Tibial nerve (tissue), 4 donors: ENCODE results near the gene DKK2. TPM values are rescaled to one million over a fixed set of nuclear protein-coding genes. Genes with fewer than 3 reads are reported as not detected.
"Not testable (repeated sequence)": the region's sequence is repeated elsewhere in the genome, so short reads cannot be mapped to it uniquely, and the experiment has no call there.

Experiments
- DNase-seq, 2 donors: peaks; one replicate each; pipeline ENCODE4 v3.0.0-alpha.2; 2019; ENCODE audit warnings: low spot score in 2 of 2
- H3K27ac ChIP-seq, 4 donors: fragments of 200-600 bp; sonication (generic) in 3 of 4; one replicate each; pipeline ENCODE4 v1.5.1; 2017 to 2019; ENCODE audit warnings: mild to moderate bottlenecking in 1 of 4
- H3K27me3 ChIP-seq, 2 donors: fragments of 200-600 bp; sonication (generic) in 1 of 2; one replicate each; pipeline versions ENCODE4 v1.5.1 to v1.6.0; 2017 to 2019
- H3K36me3 ChIP-seq, 3 donors: fragments of 200-600 bp; sonication (generic); one replicate each; pipeline ENCODE4 v1.5.1; 2018 to 2019
- H3K4me1 ChIP-seq, 4 donors: fragments of 200-600 bp; sonication (generic) in 3 of 4; one replicate each; pipeline ENCODE4 v1.5.1; 2017 to 2019
- H3K4me3 ChIP-seq, 4 donors: fragments of 200-600 bp; sonication (generic) in 3 of 4; one replicate each; pipeline ENCODE4 v1.5.1; 2017 to 2019; ENCODE audit warnings: mild to moderate bottlenecking in 1 of 4, moderate library complexity in 1 of 4
- H3K9me3 ChIP-seq, 4 donors: fragments of 200-600 bp; sonication (generic) in 3 of 4; one replicate each; pipeline ENCODE4 v1.5.1; 2017 to 2019
- EP300 ChIP-seq, 2 donors: sonication (generic); formaldehyde crosslinking; IDR thresholded peaks; one replicate each; pipeline ENCODE4 v1.6.1; 2017; ENCODE audit warnings: antibody characterized with exemption in 2 of 2, mild to moderate bottlenecking in 1 of 2
- POLR2A ChIP-seq, 2 donors: fragments of 450-650 bp; IDR thresholded peaks; one replicate each; pipeline ENCODE4 v1.6.1; 2017; ENCODE audit warnings: antibody characterized with exemption in 2 of 2, mild to moderate bottlenecking in 2 of 2, moderate library complexity in 2 of 2
- WGBS, 2 donors: methylation state at CpG; one replicate each; pipeline ENCODE4 v1.1.5; 2018; 5-methylcytosine and 5-hydroxymethylcytosine counted together
- total RNA-seq, 4 donors: library from RNA; depleted of rRNA; stranded (reverse); fragments of >200 nt; gene quantifications; one replicate each; pipeline ENCODE4 v1.1.0, GENCODE V29; 2016
- TF ChIP-seq, protein P1 (sequence below), 5 experiments: fragments of 200-600 bp in 3 of 5; fragments of 450-650 bp in 2 of 5; sonication (generic) in 3 of 5; IDR thresholded peaks; one replicate each; pipeline ENCODE4 v1.5.1; 2016 to 2019; ENCODE audit warnings: antibody characterized with exemption in 5 of 5, mild to moderate bottlenecking in 3 of 5, moderate library complexity in 2 of 5

Gene DKK2
- total RNA-seq, 4 donors from 2014 or later: 5.4 to 18.4 (median 15.3) TPM

DNA sequence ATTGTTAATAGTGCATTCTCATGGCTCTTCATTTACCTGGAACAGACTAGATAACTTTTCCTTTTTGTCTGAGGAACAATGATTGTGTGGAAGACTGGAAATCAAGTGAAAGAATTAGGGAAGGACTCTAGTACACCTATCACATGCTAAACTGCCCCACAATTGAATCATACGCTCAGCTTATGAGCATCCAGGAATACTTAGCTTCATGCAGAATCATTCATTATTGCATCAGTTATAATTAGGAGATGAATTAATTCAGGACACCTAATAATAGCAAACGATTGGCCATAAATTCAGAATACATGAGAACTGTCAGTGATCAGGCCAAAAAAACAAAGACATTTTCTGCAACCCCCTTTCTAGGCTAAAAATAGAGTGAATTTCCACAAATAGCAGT, 106.9 kb downstream of the DKK2 start:
- Histone ChIP-seq H3K27me3 (no peaks in the 10 kb centered on the region), H3K9me3 (no peaks in the 10 kb centered on the region), H3K4me1 (no peaks in the 10 kb centered on the region), H3K27ac (no peak overlapping the region), H3K4me3 (no peak overlapping the region), H3K36me3 (no peaks in the 10 kb centered on the region)
- 73 to 80% methylated on average over 2 of the region's 2 CpGs for WGBS, 2 donors
- DNase-seq: no peak
- TF ChIP-seq EP300 (IDR thresholded peaks at IDR 0.05): no peak
- TF ChIP-seq, protein P1, sequence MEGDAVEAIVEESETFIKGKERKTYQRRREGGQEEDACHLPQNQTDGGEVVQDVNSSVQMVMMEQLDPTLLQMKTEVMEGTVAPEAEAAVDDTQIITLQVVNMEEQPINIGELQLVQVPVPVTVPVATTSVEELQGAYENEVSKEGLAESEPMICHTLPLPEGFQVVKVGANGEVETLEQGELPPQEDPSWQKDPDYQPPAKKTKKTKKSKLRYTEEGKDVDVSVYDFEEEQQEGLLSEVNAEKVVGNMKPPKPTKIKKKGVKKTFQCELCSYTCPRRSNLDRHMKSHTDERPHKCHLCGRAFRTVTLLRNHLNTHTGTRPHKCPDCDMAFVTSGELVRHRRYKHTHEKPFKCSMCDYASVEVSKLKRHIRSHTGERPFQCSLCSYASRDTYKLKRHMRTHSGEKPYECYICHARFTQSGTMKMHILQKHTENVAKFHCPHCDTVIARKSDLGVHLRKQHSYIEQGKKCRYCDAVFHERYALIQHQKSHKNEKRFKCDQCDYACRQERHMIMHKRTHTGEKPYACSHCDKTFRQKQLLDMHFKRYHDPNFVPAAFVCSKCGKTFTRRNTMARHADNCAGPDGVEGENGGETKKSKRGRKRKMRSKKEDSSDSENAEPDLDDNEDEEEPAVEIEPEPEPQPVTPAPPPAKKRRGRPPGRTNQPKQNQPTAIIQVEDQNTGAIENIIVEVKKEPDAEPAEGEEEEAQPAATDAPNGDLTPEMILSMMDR (IDR thresholded peaks at IDR 0.05): no peak
- TF ChIP-seq POLR2A (IDR thresholded peaks at IDR 0.05): no peak

DNA sequence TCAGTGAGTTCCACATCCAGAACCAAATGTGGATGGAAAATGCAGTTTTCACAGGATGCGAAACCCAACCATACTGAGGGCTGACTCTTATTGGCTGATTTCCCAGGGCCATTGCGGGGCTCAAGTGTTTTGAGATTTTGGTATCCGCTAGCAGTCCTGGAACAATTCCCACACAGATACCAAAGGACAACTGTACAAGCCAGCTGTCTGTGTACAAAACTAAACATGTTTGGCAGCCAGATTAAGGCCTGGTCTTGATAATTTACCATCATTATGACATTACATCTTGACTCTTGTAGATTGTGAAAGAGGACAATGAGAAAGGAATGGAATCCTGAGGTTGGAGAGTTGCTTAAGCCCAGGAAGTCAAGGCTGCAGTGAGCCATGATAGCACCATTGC, 121.9 kb downstream of the DKK2 start:
- TF ChIP-seq EP300 (IDR thresholded peaks at IDR 0.05) (no peak), POLR2A (IDR thresholded peaks at IDR 0.05) (no peak)
- TF ChIP-seq, protein P1 (IDR thresholded peaks at IDR 0.05): no peak
- no peak for DNase-seq
- Histone ChIP-seq H3K4me1 (no peaks in the 10 kb centered on the region), H3K4me3 (no peak overlapping the region), H3K27me3 (no peaks in the 10 kb centered on the region), H3K36me3 (no peaks in the 10 kb centered on the region), H3K9me3 (no peaks in the 10 kb centered on the region), H3K27ac (no peak overlapping the region)
- WGBS, 2 donors: 82% methylated on average over 3 of the region's 3 CpGs

DNA sequence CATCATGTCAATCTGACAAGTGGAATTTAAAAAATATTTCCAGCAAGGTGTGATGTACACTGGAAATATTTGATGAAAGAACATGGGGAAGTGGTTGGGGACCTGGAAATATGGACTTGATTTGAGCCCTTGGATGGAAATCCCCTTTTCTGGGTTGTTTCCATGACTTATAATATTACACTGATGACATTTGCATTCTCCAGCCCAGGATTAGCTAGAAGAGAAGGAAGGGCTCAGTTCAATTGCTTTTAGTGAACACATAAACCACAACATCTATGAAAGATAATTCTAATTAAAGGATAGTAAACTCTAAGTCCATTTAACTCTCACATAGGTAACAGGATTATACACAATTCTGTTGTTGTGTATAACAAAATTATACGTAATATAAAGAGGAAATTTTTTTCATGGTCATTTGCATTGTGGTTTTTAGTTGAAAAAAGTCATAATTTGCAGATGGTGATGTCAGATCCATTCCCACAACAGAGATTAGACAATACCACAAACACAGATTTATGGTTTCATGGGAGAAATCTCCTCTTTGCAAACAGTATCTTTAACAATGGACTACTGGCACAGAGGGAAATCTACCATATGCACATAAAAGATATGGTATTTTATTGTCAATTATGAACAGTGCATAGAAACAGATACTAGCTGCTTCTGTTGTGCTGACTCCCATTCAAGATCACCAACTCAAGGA, 126.5 kb downstream of the DKK2 start:
- DNase-seq: no peak
- TF ChIP-seq POLR2A (IDR thresholded peaks at IDR 0.05): no peak
- TF ChIP-seq EP300 (IDR thresholded peaks at IDR 0.05): no peak
- TF ChIP-seq, protein P1 (IDR thresholded peaks at IDR 0.05): no peak
- Histone ChIP-seq H3K27me3 (no peaks in the 10 kb centered on the region), H3K4me1 (no peaks in the 10 kb centered on the region), H3K36me3 (no peaks in the 10 kb centered on the region), H3K4me3 (no peak overlapping the region), H3K9me3 (no peaks in the 10 kb centered on the region), H3K27ac (no peak overlapping the region)
- WGBS, 2 donors: 81 to 90% methylated on average over 1 of the region's 1 CpG

DNA sequence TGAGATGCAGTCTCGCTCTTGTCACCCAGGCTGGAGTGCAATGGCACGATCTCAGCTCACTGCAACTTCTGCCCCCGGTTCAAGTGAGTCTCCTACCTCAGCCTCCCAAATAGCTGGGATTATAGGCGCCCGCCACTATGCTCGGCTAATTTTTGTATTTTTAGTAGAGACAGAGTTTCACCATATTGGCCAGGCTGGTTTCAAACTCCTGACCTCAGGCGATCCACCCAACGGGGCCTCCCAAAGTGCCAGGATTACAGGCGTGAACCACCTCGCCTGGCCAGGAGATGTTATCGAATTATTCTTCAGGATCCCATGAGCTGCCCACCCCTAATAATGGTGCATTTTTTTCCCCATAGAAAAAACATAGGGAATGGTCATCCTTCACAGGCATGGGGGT, 128.1 kb downstream of the DKK2 start:
- H3K4me1 ChIP-seq, H3K9me3 ChIP-seq, DNase-seq, H3K27ac ChIP-seq, H3K36me3 ChIP-seq, H3K27me3 ChIP-seq, H3K4me3 ChIP-seq: not testable (repeated sequence)
- 92 to 97% methylated on average over 11 of the region's 11 CpGs for WGBS, 2 donors

DNA sequence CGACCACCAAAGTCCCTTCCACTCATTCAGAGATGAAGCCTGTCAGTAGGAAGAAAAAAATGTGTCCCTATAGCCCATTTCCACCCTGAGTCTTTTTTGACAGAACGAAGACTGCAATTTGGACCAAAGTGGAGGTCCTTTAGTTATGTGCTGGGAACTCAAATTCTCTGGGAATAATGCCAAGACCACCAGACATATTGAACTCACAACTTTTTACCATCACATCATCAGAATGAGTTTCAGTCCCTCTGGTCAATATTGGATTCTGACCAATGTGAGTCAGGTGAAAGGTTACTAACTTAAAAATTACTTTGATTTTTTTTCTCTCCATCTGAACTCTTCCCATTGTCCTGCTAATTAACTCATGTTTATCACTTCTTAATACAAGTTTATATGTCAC, 128.9 kb downstream of the DKK2 start:
- TF ChIP-seq, protein P1 (IDR thresholded peaks at IDR 0.05): no peak
- TF ChIP-seq POLR2A (IDR thresholded peaks at IDR 0.05) (no peak), EP300 (IDR thresholded peaks at IDR 0.05) (no peak)
- 43 to 67% methylated on average over 2 of the region's 2 CpGs for WGBS, 2 donors
- no peaks in the 10 kb centered on the region for H3K4me1 ChIP-seq

DNA sequence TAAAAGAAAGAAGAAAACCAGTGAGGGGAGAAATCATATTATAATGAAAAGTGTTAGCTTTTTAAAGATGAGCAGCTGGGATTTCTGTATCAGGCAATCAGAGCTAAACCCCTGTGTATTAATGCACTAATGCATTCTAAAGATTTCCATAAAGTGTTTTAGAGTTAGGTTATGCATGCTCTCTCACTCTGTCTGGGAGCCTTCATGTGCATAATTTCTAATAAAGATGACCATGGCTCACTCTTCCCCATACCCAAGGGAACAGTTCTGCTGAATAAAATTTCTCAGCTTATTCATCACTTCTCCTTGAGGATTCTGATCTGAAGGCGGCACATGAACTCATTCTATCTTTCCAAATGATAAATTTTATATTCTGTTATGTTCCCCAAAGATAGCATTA, 129.4 kb downstream of the DKK2 start:
- Histone ChIP-seq H3K4me3 (no peak overlapping the region), H3K4me1 (no peaks in the 10 kb centered on the region), H3K27ac (no peak overlapping the region), H3K9me3 (no peaks in the 10 kb centered on the region), H3K36me3 (no peaks in the 10 kb centered on the region), H3K27me3 (no peaks in the 10 kb centered on the region)
- TF ChIP-seq EP300 (IDR thresholded peaks at IDR 0.05): no peak
- no peak for TF ChIP-seq POLR2A (IDR thresholded peaks at IDR 0.05)
- TF ChIP-seq, protein P1 (IDR thresholded peaks at IDR 0.05): no peak
- DNase-seq: no peak
- 72 to 81% methylated on average over 1 of the region's 1 CpG for WGBS, 2 donors

More for the DNA sequence above, 128.9 kb downstream of the DKK2 start:
- H3K36me3 ChIP-seq: no peaks in the 10 kb centered on the region
- no peak overlapping the region for H3K27ac ChIP-seq
- no peaks in the 10 kb centered on the region for H3K27me3 ChIP-seq
- no peak overlapping the region for H3K4me3 ChIP-seq
- DNase-seq: no peak
- no peaks in the 10 kb centered on the region for H3K9me3 ChIP-seq
